ENCODE measurements around the gene ADAMTS9.

ADAMTS9 gene

GRCh38 chr3:64650715-64651114 is 37.1 kb downstream of the ADAMTS9 start:
- DNase-seq: no peak

- DNase-seq: no peak
Measured at GRCh38 chr3:64650096-64650622, 37.6 kb downstream of the ADAMTS9 start.

DNA sequence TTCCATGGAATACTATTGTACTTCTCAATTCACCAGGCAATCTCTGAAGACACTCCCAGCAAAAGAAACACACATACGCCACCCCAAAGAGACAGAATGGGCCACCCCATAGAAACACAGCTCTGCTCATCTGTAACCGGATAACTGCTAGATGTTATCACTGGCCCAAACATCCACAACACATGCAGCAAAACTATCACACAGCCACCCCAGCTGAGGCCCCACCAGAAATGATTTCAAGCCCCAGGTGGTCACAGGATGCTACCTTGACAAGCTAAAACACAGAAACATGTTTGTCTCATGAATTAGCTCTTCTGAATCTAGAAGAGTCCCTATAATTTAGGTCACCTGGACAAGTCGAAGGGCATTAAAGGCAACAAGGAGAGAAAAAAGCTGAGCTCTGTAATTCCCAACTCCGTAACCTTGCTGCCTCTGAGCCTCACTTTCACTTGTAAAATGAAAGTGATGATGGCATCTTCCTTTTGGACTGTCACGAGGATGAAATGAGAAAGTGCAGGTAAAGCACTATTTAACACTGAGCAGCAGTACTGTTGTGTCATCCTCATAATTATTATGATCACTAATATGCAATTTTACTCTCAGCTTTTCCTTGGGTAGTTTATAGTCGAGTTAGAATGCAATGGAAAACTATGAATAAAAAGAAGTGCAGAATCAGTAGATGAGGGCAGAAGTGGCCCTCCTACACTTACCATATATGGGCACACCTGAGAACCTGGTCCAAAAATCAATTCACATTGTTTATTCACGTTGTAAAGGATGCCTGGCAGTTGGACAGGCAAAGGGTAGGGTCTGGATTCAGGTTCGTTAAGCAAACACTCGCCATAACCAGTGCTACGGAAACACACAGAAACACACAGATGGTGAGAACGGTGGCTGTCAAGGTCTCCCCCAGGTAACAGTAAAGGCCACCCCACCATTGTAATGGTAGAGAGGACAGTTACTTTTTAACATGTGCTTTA is 38.6 kb downstream of the ADAMTS9 start:
- no peak for DNase-seq

DNA sequence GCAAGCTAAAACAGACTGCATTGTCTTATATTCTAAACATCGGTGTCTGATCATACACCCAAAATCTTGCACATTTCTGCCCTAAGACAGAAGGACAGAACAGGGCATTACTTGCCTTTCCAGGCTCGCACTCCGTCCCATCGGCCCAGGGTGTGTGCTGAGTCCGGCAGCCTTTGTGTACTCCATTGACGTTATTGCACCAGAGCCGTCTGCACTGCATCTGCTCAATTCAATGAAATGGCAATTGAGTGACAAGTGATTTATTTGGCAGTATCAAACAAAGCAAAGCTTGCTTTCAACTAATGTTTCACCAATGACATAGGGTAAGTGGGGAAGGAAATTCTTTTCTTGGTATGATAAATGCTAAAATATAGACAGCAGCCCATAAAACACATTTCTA is 40.0 kb downstream of the ADAMTS9 start:
- DNase-seq: no peak

GRCh38 chr3:64645243-64645642 is 42.6 kb downstream of the ADAMTS9 start:
- no peak for DNase-seq

DNA sequence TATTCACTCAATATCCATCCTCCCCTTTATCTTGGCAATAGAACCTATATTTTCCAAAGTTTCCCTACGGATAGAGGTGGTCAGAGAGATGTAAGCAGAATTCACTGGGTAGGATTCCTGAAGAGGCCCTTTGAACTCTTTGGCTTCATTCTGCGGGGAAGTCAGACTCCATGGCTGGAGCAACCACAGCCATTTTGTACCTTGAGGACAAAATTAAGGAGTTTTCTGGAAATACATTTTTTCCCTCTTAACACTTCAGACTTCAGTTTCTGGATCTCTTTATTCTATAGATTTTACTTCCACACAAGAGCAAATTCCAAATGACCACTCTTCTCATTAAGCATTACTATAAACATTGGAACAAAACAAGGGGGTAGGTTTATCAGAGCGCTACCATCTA is 43.3 kb downstream of the ADAMTS9 start:
- no peak for DNase-seq

DNA sequence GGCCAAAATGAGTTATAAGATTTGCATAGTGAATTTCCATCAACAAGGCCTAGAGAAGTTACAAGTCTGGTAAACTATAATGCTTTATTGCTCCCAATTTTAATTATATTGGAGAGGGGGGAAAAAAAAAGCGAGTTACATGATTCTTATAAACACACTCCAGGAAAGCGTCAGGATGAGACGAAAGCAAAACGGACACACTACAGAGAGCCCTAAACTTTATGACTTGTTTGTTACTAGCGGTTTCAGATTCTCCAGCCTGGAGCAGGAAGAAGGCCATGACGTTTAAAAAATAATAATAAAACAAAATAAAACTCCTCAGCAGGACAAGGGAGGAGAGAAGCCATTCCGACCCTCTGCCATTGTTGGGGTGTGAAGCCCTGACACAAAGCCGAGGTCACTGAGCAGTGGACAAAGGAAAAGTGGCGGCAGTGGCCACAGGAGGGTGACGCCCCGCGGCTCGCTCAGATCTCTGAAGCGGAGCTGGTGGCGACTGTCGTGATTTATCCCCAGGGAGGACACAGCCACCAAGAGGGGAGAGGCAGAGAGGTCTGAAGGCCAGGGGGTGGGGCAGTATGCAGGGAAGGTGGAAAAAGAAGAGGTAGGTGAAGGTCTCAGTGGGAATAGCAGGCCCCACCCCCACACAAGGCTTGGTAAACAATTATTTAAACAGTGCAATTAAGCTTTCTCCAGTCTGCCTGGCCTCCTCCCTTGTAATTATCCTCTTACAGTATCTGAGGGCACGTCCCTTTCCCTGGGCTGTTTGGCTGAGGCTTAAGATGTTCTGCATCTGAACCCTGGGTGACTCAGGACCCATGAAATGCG is 45.3 kb downstream of the ADAMTS9 start:
- no peak for DNase-seq

GRCh38 chr3:64638981-64639481 is 48.8 kb downstream of the ADAMTS9 start:
- DNase-seq: no peak

GRCh38 chr3:64638511-64638910 is 49.3 kb downstream of the ADAMTS9 start:
- no peak for DNase-seq

GRCh38 chr3:64634417-64634816 is 53.4 kb downstream of the ADAMTS9 start:
- DNase-seq: no peak

DNA sequence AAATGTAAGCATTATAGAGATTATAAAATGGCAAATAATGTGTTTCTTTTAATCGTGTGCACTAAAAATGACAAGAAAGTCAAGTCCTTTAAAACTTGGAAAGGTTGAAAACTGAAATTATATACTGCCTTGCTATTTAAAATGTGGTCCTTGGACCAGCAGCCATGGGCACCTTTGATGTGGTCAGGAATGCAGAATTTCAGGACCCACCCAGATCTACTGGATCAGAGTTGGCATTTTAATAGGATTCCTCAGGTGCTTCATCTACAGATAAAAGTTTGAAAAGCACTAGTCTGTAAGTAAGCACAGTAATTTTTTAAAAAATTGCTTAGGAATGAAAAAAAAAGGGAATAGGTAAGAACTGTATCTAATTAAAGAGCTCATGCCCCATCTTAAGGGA is 55.8 kb downstream of the ADAMTS9 start:
- DNase-seq: no peak

GRCh38 chr3:64627471-64628321 is 60.1 kb downstream of the ADAMTS9 start:
- DNase-seq: no peak

DNA sequence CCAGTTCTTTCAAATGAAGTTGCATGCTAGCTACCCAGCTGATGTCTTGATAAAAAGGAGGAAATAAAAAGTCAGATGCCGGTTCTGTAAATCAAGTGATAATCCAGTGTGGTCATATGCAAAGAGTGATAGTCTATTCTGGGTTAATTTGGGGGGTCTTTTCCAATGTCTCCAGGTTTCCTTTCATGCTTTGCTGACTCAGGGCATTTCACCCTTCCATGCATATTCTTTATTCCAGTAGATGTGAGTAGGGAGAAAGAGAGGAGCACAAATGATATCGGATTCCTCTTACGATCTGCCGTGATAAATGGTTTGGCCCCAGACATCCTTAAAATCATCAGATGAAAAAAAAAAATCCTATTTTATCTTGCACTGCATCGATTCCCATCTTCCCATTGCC is 60.8 kb downstream of the ADAMTS9 start:
- DNase-seq: no peak

GRCh38 chr3:64625381-64625780 is 62.4 kb downstream of the ADAMTS9 start:
- DNase-seq: no peak

DNA sequence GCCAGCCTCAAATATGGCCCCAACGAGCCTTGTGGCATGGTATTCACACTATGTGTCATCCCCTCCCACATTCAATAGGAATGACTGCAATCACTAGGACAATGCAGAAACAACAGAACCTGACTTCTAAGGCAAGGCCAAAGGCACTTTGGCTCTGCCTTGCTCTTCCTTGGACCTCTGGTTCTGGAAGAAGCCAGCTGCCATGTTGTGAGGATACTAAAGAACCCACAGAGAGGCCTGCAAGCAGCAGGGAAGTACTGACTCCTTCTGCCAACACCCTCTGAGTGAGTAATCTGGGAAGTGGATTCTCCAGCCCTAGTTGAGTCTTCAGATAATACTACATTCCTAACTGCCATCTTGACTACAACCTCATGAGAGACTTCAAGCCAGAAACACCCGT is 64.7 kb downstream of the ADAMTS9 start:
- DNase-seq: no peak

DNA sequence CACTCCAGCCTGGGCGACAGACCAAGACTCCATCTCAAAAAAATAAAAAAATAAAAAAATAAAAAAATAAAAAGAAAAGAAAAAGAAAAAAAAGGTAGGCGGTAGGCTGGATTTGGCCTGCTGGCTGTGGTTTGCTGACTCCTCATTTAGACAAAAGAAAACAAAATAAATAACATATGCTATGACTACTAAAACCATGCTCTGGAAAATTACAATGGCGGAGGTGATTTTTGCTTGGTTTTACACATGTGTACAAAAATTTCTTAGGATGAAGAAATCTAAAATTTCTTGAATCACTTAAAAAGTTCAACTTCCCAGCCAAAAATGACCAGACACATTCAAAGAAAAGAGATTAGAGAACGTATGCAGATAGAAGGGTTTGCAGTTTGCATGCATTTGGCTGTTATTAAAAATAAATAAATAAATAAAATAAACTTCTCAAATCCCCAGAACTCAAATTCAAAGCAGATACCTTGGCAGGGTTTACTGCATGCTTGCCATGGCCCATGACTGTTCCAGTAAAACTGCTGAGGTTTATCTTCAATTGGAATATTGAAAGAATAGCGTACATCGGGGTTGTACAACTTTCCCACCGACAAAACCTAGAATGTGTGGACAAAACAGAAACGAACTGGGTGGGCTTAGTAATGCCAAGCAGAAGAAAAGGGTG is 65.9 kb downstream of the ADAMTS9 start:
- no peak for DNase-seq

- DNase-seq: no peak
Measured at GRCh38 chr3:64621275-64621674, 66.5 kb downstream of the ADAMTS9 start.

DNA sequence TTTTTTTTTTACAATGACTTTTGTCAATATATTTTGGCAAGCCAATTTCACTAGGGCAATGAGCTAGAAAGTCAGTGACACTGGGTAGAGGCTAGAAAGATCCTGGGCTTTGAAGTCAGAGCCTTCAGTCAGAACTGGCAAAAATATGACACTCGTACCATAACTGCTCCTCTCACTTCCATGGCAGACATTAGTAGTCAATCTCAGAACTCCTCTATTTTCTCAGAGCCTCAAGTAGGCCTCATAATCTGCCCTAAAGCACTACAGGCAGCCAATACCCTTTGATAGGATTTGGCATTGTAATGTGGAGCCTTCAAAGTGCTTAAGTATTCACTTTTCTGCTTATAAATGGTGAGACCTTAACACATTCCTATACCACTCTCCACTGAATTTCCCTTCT is 67.8 kb downstream of the ADAMTS9 start:
- DNase-seq: no peak

DNA sequence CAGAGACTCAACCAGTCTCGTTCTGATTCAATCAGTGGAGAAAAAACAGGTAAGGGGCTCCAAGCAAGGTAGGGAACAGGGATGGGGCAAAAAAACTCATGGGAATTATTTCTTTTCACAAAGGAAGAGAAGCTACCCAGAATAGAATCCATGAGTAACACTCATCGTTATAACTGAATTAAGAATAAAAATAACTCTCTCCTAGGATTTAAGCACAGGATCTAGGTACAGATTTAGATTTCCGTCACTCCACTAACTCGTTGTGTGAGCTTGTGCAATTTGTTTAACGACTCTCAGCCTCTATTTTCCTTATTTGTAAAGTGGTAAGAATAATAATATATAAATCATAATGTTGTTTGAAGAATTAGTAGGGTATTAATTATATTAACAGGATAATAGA is 68.6 kb downstream of the ADAMTS9 start:
- no peak for DNase-seq

GRCh38 chr3:64617610-64618009 is 70.2 kb downstream of the ADAMTS9 start:
- DNase-seq: no peak

DNA sequence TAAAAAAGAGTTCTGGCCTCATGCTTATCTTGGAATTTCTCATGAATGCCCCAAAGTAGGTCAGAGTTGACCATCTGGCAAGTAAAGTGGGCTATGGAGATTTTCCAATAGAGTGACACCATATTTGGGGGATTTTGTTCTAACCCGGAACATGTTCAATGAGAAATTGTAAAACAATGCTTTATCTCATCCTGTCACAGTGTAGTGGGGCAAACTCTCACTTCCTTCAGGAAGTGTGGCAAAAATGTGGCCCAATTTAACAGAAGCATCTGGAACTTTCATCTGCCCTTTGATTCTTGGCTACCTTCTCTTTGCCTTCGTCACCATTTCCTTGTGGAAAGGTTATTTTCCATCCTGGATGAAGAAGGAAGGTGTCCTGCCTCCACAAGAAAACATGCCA is 70.8 kb downstream of the ADAMTS9 start:
- DNase-seq: peak; percentile 22

All from MV-4-11 (cell line).